Ecto neural progenitor cell (in vitro differentiated cells): Measurements from ENCODE around the gene RNMT.
"Not testable (repeated sequence)": the region's sequence is repeated elsewhere in the genome, so short reads cannot be mapped to it uniquely, and the experiment has no call there.

Experiments
- DNase-seq: peaks from one replicate; pipeline ENCODE4 v3.0.0-alpha.2; 2018; ENCODE audit warnings: low spot score

Gene RNMT

GRCh38 chr18:13726232-13726971 is at the start of gene RNMT, which contains the start of gene FAM210A:
RNMT (plus strand) TSS chr18:13726673; CDS start chr18:13731518, 4,845 bp downstream.
FAM210A (minus strand) TSS chr18:13726558; CDS start chr18:13682077, 44,481 bp downstream.
- DNase-seq: peak; percentile 94

DNA sequence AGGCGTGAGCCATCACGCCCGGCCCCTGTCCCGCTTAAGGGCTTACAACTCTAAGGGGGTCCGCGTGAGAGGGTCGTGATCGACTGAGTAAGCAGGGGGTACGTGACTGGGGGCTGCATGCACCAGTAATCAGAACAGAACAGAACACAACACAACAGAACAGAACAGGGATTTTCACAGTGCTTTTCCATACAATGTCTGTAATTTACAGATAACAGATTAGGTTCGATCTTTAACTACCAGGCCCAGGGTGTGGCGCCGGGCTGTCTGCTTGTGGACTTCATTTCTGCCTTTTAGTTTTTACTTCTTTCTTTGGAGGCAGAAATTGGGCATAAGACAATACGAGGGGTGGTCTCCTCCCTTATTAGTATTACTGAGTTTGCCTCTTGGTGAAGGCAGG is 49.1 kb upstream of the RNMT start:
- not testable (repeated sequence) for DNase-seq

DNA sequence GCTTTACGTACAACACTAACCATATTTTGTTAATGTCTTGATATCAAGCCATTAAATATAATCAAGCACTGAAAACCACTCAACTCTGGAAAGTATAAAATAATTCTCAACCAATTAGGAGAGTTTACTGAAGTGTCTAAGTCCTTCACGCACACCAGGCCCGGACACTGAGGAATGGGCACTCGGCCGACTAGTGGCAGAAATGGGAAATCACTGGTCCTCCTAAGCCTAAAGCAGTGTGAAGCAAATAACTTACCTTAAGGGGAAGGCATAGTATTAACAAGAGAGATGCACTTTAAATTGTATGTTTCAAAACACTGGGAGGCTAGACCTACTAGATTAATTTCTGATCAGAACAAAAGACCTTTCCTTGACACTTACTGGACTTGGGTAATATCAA is 45.9 kb upstream of the RNMT start:
- peak; percentile 62 for DNase-seq

GRCh38 chr18:13681701-13682100 is 44.8 kb upstream of the RNMT start:
- DNase-seq: no peak

DNA sequence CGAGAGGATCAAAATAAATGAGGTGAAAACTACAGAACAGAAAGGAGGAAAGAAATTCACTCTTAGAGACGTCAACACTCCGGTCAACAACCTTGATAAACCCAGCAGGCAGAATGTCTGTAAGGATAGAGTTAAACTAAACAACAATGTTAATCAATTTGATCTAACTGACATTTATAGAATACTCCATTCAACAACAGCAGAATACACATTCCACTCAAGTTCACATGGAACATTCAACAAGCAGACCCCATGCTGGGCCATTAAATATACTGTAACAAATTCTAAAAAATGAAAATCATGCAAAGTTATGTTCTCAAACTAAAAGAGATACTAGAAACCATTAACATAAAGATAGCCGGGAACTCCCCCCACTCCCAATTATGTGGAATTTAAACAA is 41.9 kb upstream of the RNMT start:
- no peak for DNase-seq

GRCh38 chr18:13688191-13689136 is 38.0 kb upstream of the RNMT start:
- no peak for DNase-seq

- not testable (repeated sequence) for DNase-seq
Measured at GRCh38 chr18:13690060-13690459, 36.4 kb upstream of the RNMT start.

GRCh38 chr18:13695337-13695736 is 31.1 kb upstream of the RNMT start:
- not testable (repeated sequence) for DNase-seq

GRCh38 chr18:13696961-13697360 is 29.5 kb upstream of the RNMT start:
- no peak for DNase-seq

DNA sequence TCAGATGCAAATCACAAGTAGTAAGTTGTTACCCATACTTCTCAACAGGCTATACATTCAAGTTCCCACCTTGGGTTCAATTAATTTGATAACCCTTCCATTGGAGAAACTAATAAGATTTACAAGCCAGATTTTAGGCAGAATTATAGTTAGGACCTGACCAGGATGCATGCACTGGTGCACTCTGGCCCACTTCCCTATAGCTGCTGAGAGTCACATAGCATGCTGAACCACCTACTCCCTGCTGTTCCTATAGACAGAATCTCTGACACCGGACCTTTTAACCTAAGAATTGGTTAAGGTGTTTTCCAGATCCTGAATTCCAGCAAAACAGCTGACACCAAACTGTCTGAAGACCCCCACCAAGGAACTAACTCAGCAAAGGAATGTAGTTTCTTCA is 26.3 kb upstream of the RNMT start:
- DNase-seq: no peak

DNA sequence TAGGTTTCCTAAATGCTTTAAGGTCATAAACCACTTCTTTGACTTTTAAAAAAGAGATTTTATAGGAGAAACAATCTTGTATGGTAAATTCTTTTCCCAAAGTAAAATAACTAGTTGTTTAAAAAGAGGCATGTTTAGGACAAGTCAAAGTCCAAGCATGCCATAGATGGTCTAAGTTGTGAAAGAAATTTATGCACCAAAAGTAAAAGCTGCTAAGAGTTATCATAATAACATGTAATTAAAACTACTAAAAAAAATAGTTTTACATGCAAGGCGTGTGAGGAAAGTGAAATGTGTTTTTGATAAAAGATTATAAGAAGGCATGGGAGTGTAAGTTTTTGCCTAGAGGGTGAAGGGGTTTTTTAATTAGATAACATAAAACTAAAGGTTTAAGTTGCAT is 22.6 kb upstream of the RNMT start:
- DNase-seq: no peak

DNA sequence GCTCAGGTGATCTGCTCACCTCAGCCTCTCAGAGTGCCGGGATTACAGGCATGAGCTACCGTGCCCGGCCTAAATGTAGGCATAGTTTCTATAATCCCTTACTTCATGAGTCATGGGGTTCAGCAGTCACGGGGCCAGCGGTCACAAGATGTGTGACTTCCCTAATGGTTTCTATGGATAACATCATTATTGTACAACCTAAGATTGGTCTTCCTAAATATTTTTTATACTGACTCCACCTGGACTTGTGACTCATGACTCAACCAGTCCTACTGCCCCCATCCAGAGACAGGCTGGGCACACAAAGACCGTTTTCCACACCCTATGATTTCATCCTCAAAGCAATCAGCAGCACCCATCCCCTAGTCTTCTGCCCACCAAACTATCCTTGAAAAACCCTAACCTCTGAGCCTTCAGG is 16.1 kb upstream of the RNMT start:
- DNase-seq: no peak

DNA sequence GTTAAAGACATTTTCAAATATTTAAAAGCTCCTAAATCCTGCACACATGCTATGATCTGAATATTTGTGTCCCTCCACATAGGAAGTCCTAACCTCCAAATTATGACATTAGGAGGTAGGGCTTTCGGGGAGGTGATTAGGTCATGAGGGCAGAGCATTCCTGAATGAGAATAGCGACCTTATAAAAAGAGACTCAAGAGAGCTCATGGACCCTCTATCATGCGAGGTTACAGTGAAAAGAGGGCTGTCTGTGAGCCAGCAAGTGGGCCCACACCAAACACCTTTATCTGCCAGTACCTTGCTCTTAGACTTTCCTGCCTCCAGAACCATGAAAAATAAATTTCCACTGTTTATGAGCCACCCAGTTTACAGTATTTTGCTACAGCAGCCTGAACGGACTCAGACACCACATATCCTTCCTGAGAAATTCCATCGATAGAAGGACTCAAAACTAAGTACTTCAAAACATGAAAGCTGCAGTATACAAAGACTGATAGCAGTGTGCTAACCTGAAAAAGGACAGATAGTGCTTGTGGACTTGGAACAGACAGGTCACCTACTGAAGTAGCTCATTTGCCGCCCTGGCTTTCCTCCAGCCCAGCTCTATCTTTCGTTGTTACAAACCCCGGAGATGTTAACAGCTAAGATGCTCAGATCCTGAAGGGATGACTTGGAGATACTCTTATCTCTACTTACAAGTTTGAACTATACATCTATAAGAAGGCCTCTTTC is 13.9 kb upstream of the RNMT start:
- no peak for DNase-seq

GRCh38 chr18:13713455-13714055 is 12.9 kb upstream of the RNMT start:
- DNase-seq: no peak

DNA sequence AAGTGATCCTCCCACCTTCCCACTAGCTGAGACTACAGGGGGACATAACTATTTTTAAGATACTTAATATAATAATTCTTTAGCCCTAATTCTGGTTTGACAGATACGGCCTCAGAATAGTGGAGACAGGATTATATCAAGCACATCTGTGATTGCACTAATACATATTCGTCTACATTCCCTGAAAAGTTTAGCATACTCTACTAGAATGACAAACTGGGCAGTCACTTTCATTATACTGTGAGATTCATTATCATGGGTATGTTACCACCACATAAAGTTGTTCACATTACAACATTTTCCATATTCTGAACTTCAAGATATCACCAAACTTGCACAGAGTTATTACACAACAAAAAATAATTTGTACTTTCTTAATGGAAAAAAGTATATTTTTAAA is 11.1 kb upstream of the RNMT start:
- DNase-seq: no peak

- DNase-seq: no peak
Measured at GRCh38 chr18:13716916-13717315, 9.6 kb upstream of the RNMT start.

DNA sequence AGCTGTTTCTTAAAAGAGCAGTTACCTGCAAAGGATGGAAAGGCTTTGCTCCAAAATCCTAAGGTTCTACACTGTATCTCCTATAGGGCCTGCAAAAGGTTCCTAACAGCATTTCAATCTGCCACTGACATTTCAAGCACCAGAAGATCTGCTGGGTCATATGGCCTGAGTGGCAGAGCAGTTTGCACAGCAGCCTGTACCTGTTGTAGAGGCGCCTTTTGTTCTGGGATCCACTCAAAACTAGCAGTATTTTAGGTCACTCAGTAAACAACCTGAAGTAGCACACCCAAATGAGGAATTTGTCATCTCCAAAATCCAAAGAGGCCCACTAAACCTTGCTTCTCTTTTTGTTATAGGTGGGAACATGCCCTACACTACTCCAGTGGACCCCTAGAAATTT is 6.3 kb upstream of the RNMT start:
- no peak for DNase-seq

DNA sequence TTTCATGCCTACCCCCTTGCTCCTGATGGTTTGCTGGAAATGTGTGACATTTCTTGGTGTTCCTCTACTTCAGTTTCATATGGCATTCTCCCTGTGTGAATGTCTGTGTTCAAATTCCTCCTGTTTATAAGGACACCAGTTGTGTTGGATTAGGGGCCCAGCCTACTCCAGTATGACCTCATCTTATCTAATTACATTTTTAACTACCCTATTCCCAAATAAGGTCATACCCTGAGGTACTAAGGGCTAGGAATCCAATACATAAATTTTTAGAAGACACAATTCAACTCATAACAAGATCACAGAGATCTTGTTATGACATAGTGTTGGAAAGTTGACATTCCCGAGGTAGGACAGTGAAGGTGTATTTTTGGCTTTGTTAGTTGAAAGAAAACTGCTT is 5.6 kb upstream of the RNMT start:
- no peak for DNase-seq

GRCh38 chr18:13725566-13726231 is 774 bp upstream of the RNMT start:
- no peak for DNase-seq

- DNase-seq: peak; percentile 76
Measured at GRCh38 chr18:13726972-13727331, 479 bp downstream of the RNMT start.

DNA sequence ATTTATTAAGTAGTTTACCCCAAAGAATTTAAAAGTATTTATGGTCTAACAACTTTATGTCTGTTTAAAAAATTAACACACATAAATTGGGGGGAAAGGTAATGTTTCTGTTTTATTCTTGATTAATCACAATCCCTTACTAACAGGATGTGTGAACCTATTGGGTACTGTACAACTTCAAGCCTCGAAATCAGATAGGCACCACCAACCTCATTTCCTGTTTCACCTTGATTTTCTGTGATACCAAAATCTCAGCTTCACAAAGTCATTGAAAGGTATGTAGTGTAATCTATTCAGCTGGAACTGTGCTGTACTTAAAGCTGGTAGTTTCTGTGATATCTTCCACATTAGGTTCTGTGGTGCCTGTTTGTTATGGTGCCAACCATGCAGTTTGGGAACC is 4.0 kb downstream of the RNMT start:
- no peak for DNase-seq
